Hepatocyte (in vitro differentiated cells): ENCODE data around the gene TGFB3.

Source experiments
- EZH2 ChIP-seq: fragments of 200-600 bp; sonication (generic); IDR thresholded peaks from 2 replicates; pipeline ENCODE4 v1.6.1; 2016; ENCODE audit warnings: antibody characterized with exemption, mild to moderate bottlenecking, borderline replicate concordance
- TF ChIP-seq, protein P1 (sequence below): fragments of 200-600 bp; sonication (generic); IDR thresholded peaks from 2 replicates; pipeline ENCODE4 v1.5.1; 2016; ENCODE audit warnings: antibody characterized with exemption, mild to moderate bottlenecking; ENCODE audit not compliant: poor library complexity

GRCh38 chr14:76012354-76012753 is 30.6 kb upstream of the TGFB3 start:
- TF ChIP-seq, protein P1, sequence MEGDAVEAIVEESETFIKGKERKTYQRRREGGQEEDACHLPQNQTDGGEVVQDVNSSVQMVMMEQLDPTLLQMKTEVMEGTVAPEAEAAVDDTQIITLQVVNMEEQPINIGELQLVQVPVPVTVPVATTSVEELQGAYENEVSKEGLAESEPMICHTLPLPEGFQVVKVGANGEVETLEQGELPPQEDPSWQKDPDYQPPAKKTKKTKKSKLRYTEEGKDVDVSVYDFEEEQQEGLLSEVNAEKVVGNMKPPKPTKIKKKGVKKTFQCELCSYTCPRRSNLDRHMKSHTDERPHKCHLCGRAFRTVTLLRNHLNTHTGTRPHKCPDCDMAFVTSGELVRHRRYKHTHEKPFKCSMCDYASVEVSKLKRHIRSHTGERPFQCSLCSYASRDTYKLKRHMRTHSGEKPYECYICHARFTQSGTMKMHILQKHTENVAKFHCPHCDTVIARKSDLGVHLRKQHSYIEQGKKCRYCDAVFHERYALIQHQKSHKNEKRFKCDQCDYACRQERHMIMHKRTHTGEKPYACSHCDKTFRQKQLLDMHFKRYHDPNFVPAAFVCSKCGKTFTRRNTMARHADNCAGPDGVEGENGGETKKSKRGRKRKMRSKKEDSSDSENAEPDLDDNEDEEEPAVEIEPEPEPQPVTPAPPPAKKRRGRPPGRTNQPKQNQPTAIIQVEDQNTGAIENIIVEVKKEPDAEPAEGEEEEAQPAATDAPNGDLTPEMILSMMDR: no peak
- no peak for TF ChIP-seq EZH2
